Astrocyte (in vitro differentiated cells and primary cell): ENCODE results near the gene ELMO1.

Experiments
- CTCF ChIP-seq: IDR thresholded peaks from 2 replicates; pipeline ENCODE4 v1.5.1; 2011; ENCODE audit warnings: low read depth, mild to moderate bottlenecking, inconsistent platforms, low read length, moderate library complexity; ENCODE audit not compliant: insufficient read depth
- EZH2 ChIP-seq: IDR thresholded peaks from 2 replicates; pipeline ENCODE4 v1.6.1; 2012; ENCODE audit warnings: mild to moderate bottlenecking, low read length, inconsistent platforms; ENCODE audit not compliant: insufficient read depth

- TF ChIP-seq CTCF, result no peak
- TF ChIP-seq EZH2, result no peak
Observed at GRCh38 chr7:37093257-37093656, 355.4 kb downstream of the ELMO1 start.
